Caco-2 (cell line): Measurements from ENCODE around the gene SPINK6. TPM values are rescaled to one million over a fixed set of nuclear protein-coding genes. Genes with fewer than 3 reads are reported as not detected.

Experiments
- BruUV-seq: library from RNA; stranded (reverse); fragments of 400-500 nt; replicated peaks from 2 replicates; lab custom pipeline; 2021; lab: Mats Ljungman, UMichigan
- CTCF ChIA-PET: fragments of 300-600 bp; sonication (Branson Sonifier 250); formaldehyde crosslinking; loops from one replicate; lab custom pipeline; 2022; ENCODE audit warnings: antibody characterized with exemption; lab: Charles Lee
- POLR2A ChIA-PET: fragments of 300-600 bp; sonication (Branson Sonifier 250); formaldehyde crosslinking; loops from one replicate; lab custom pipeline; 2022; ENCODE audit warnings: antibody characterized with exemption; lab: Charles Lee
- DNase-seq, 2 experiments: peaks; one replicate each; pipeline versions ENCODE4 v3.0.0 to v3.0.0-alpha.2; 2020 to 2022
- H3K27me3 ChIP-seq: replicated peaks from 2 replicates; pipeline ENCODE4 v1.6.0; 2011; ENCODE audit warnings: low read length; ENCODE audit not compliant: control insufficient read depth, insufficient read depth
- H3K36me3 ChIP-seq: 2 replicates; pipeline ENCODE4 v1.5.1; 2011; ENCODE audit warnings: low read length; ENCODE audit not compliant: control insufficient read depth, insufficient read depth
- H3K4me1 ChIP-seq: fragments of 250-450 bp; sonication (Bioruptor Pico); 2 replicates; pipeline ENCODE4 v1.5.1; 2020; ENCODE audit warnings: mild to moderate bottlenecking
- H3K4me3 ChIP-seq: 2 replicates; pipeline ENCODE4 v1.5.1; 2011; ENCODE audit warnings: low read depth, mild to moderate bottlenecking, control low read depth, low read length
- H3K9me3 ChIP-seq: fragments of 250-450 bp; sonication (Bioruptor Pico); 2 replicates; pipeline ENCODE4 v1.5.1; 2020; ENCODE audit warnings: mild to moderate bottlenecking, moderate library complexity
- H3K27ac Mint-ChIP-seq: one replicate; pipeline ENCODE4 v1.8.0; 2022; ENCODE audit warnings: mixed read lengths; ENCODE audit not compliant: unreplicated experiment
- H3K27me3 Mint-ChIP-seq: one replicate; pipeline ENCODE4 v1.8.0; 2022; ENCODE audit warnings: mixed read lengths; ENCODE audit not compliant: insufficient read depth, unreplicated experiment
- H3K36me3 Mint-ChIP-seq: one replicate; pipeline ENCODE4 v1.8.0; 2022; ENCODE audit warnings: mild to moderate bottlenecking, mixed read lengths; ENCODE audit not compliant: insufficient read depth, unreplicated experiment
- H3K4me1 Mint-ChIP-seq: one replicate; pipeline ENCODE4 v1.8.0; 2022; ENCODE audit warnings: low read depth, mixed read lengths; ENCODE audit not compliant: unreplicated experiment
- H3K4me3 Mint-ChIP-seq: one replicate; pipeline ENCODE4 v1.8.0; 2022; ENCODE audit warnings: mild to moderate bottlenecking, moderate library complexity, mixed read lengths; ENCODE audit not compliant: unreplicated experiment
- H3K9me3 Mint-ChIP-seq: one replicate; pipeline ENCODE4 v1.8.0; 2022; ENCODE audit warnings: mixed read lengths; ENCODE audit not compliant: unreplicated experiment
- CTCF ChIP-seq, 2 experiments: fragments of 200-600 bp in 1 of 2; IDR thresholded peaks; 1 replicate in 1 of 2; 2 replicates in 1 of 2; pipeline versions ENCODE4 v1.5.1 to v1.8.0; 2011 to 2022; ENCODE audit warnings: antibody characterized with exemption in 1 of 2, control low read depth in 1 of 2, inconsistent platforms in 1 of 2, low read depth in 1 of 2, low read length in 1 of 2, mild to moderate bottlenecking in 1 of 2, moderate library complexity in 1 of 2; ENCODE audit not compliant: insufficient read depth in 1 of 2, severe bottlenecking in 1 of 2, unreplicated experiment in 1 of 2
- intact Hi-C: fragments of 100-400 bp; cut with micrococcal nuclease; formaldehyde crosslinking; loops from one replicate; pipeline ENCODE4 v1.10.0; 2022; ENCODE audit not compliant: unreplicated experiment
- total RNA-seq: library from RNA; stranded (reverse); gene quantifications from 2 replicates; pipeline ENCODE4 v1.2.3, GENCODE V29; 2022

The SPINK6 gene
- total RNA-seq, 1 experiment from 2014 or later: not detected

- no peaks in the 10 kb centered on the region for H3K4me1 Mint-ChIP-seq
- Histone ChIP-seq H3K36me3 (no peaks in the 10 kb centered on the region), H3K9me3 (no peaks in the 10 kb centered on the region), H3K4me1 (no peaks in the 10 kb centered on the region), H3K27me3 (no peaks in the 10 kb centered on the region), H3K4me3 (no peak overlapping the region)
- no peak for DNase-seq
- H3K9me3 Mint-ChIP-seq: no peaks in the 10 kb centered on the region
- no peak overlapping the region for H3K27ac Mint-ChIP-seq
- BruUV-seq: no TSS peak
- no peak overlapping the region for H3K4me3 Mint-ChIP-seq
- ChIA-PET POLR2A (no interaction called here), CTCF (no interaction called here)
- TF ChIP-seq CTCF (IDR thresholded peaks at IDR 0.05; ENCODE audit: insufficient read depth in 1 of 2, low read depth in 1 of 2, low read length in 1 of 2, severe bottlenecking in 1 of 2, unreplicated experiment in 1 of 2): no peak
- H3K27me3 Mint-ChIP-seq: peaks cover 8% of the 10 kb centered on the region
- H3K36me3 Mint-ChIP-seq: no peaks in the 10 kb centered on the region
- intact Hi-C loops: no loop called here
Observed at GRCh38 chr5:148248894-148249293, 46.1 kb downstream of the SPINK6 start.

DNA sequence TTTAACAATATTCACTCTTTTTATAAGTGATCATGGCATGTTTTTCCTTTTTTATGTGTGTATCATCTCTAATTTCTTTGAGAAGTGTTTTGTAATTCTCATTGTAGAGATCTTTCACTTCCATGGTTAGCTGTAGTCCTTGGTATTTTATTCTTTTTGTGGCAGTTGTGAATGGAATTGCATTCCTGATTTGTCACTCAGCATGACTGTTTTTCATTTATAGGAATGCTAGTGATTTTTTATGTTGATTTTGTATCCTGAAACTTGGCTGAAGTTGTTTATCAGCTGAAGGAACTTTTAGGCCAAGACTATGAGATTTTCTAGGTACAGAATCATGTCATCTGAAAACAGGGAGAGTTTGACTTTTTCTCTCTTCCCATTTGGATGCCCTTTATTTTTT is 52.6 kb downstream of the SPINK6 start:
- Histone ChIP-seq H3K4me3 (no peak overlapping the region), H3K36me3 (no peaks in the 10 kb centered on the region), H3K9me3 (no peaks in the 10 kb centered on the region), H3K4me1 (no peaks in the 10 kb centered on the region), H3K27me3 (no peaks in the 10 kb centered on the region)
- no peaks in the 10 kb centered on the region for H3K36me3 Mint-ChIP-seq
- no TSS peak for BruUV-seq
- H3K27ac Mint-ChIP-seq: no peak overlapping the region
- TF ChIP-seq CTCF (IDR thresholded peaks at IDR 0.05; ENCODE audit: insufficient read depth in 1 of 2, low read depth in 1 of 2, low read length in 1 of 2, severe bottlenecking in 1 of 2, unreplicated experiment in 1 of 2): no peak
- peaks cover 19% of the 10 kb centered on the region for H3K9me3 Mint-ChIP-seq
- ChIA-PET POLR2A (no interaction called here), CTCF (no interaction called here)
- intact Hi-C loops: no loop called here
- DNase-seq: no peak
- H3K4me3 Mint-ChIP-seq: no peak overlapping the region
- H3K4me1 Mint-ChIP-seq: no peaks in the 10 kb centered on the region
- H3K27me3 Mint-ChIP-seq: no peaks in the 10 kb centered on the region

- H3K4me1 Mint-ChIP-seq: no peaks in the 10 kb centered on the region
- H3K27ac Mint-ChIP-seq: no peak overlapping the region
- DNase-seq: no peak
- intact Hi-C loops: no loop called here
- H3K4me1 ChIP-seq: no peaks in the 10 kb centered on the region
- ChIA-PET POLR2A (no interaction called here), CTCF (no interaction called here)
- H3K27me3 Mint-ChIP-seq: no peaks in the 10 kb centered on the region
- no peak overlapping the region for H3K4me3 Mint-ChIP-seq
- no TSS peak for BruUV-seq
- no peak for TF ChIP-seq CTCF (IDR thresholded peaks at IDR 0.05; ENCODE audit: insufficient read depth in 1 of 2, low read depth in 1 of 2, low read length in 1 of 2, severe bottlenecking in 1 of 2, unreplicated experiment in 1 of 2)
- H3K9me3 Mint-ChIP-seq: peaks cover 19% of the 10 kb centered on the region
- H3K36me3 ChIP-seq: no peaks in the 10 kb centered on the region
- H3K36me3 Mint-ChIP-seq: no peaks in the 10 kb centered on the region
- no peaks in the 10 kb centered on the region for H3K9me3 ChIP-seq
- H3K4me3 ChIP-seq: no peak overlapping the region
- H3K27me3 ChIP-seq: no peaks in the 10 kb centered on the region
Observed at GRCh38 chr5:148259288-148259687, 56.4 kb downstream of the SPINK6 start.
